Renal cortex interstitium (tissue), 15 donors: Measurements from ENCODE around the gene HAO2. TPM values are rescaled to one million over a fixed set of nuclear protein-coding genes. Genes with fewer than 3 reads are reported as not detected.
A peak's percentile ranks its signal among the peaks of the same experiment; 100 is the strongest.

ENCODE experiments used
- DNase-seq, 11 donors: peaks; one replicate each; pipeline ENCODE4 v3.0.0-alpha.2; 2013; ENCODE audit warnings: low read depth in 9 of 11, low spot score in 4 of 11; ENCODE audit errors: extremely low read depth in 1 of 11
- long read RNA-seq, 16 experiments: transcript quantifications; one replicate each; lab custom pipeline, GENCODE V29; 2026
- polyA plus RNA-seq, 3 donors: library from polyadenylated mRNA; unstranded; fragments of 120-200 nt; gene quantifications; one replicate each; pipeline ENCODE4 v1.2.1, GENCODE V29; 2013; ENCODE audit not compliant: insufficient read length in 3 of 3

Gene HAO2
- 100 to 1,000 TPM in 1 of 3 donors, 10 to 100 TPM in 2; 75.5 to 117 (median 93.8) TPM for polyA plus RNA-seq
- long read RNA-seq, donor 1, transcript HAO2-205 (9 exons, 1,696 nt): major isoform, 7 of 9 reads
- long read RNA-seq, donor 1, partial matches to known transcripts: 0 of 9 reads
- long read RNA-seq, donor 1, other reads (novel, unspliced or antisense): 0 of 9 reads
- long read RNA-seq, donor 2, transcript HAO2-205 (9 exons, 1,696 nt): major isoform, 8 of 13 reads
- long read RNA-seq, donor 2, partial matches to known transcripts: 5 of 13 reads
- long read RNA-seq, donor 2, other reads (novel, unspliced or antisense): 0 of 13 reads
- long read RNA-seq, donor 3, transcript HAO2-205 (9 exons, 1,696 nt): major isoform, 18 of 23 reads
- long read RNA-seq, donor 3, partial matches to known transcripts: 0 of 23 reads
- long read RNA-seq, donor 3, other reads (novel, unspliced or antisense): 0 of 23 reads
- long read RNA-seq, donor 4, transcript HAO2-201 (8 exons, 1,417 nt): minor isoform, 8 of 21 reads
- long read RNA-seq, donor 4, transcript HAO2-205 (9 exons, 1,696 nt): major isoform, 13 of 21 reads
- long read RNA-seq, donor 4, partial matches to known transcripts: 0 of 21 reads
- long read RNA-seq, donor 4, other reads (novel, unspliced or antisense): 0 of 21 reads
- long read RNA-seq, donor 5: 0 reads
- long read RNA-seq, donor 6, transcript HAO2-205 (9 exons, 1,696 nt): major isoform, 10 of 28 reads
- long read RNA-seq, donor 6, partial matches to known transcripts: 7 of 28 reads
- long read RNA-seq, donor 6, other reads (novel, unspliced or antisense): 6 of 28 reads
- long read RNA-seq, donor 7, transcript HAO2-205 (9 exons, 1,696 nt): major isoform, 20 of 27 reads
- long read RNA-seq, donor 7, transcript HAO2-201 (8 exons, 1,417 nt): minor isoform, 7 of 27 reads
- long read RNA-seq, donor 7, partial matches to known transcripts: 0 of 27 reads
- long read RNA-seq, donor 7, other reads (novel, unspliced or antisense): 0 of 27 reads
- long read RNA-seq, donor 8, transcript HAO2-205 (9 exons, 1,696 nt): major isoform, 23 of 75 reads
- long read RNA-seq, donor 8, transcript HAO2-201 (8 exons, 1,417 nt): minor isoform, 14 of 75 reads
- long read RNA-seq, donor 8, transcript HAO2-204 (2 exons, 579 nt): minor isoform, 6 of 75 reads
- long read RNA-seq, donor 8, partial matches to known transcripts: 25 of 75 reads
- long read RNA-seq, donor 8, other reads (novel, unspliced or antisense): 7 of 75 reads
- long read RNA-seq, donor 9, transcript HAO2-201 (8 exons, 1,417 nt): major isoform, 5 of 15 reads
- long read RNA-seq, donor 9, partial matches to known transcripts: 0 of 15 reads
- long read RNA-seq, donor 9, other reads (novel, unspliced or antisense): 6 of 15 reads
- long read RNA-seq, donor 10, transcript HAO2-205 (9 exons, 1,696 nt): major isoform, 13 of 26 reads
- long read RNA-seq, donor 10, transcript HAO2-201 (8 exons, 1,417 nt): minor isoform, 8 of 26 reads
- long read RNA-seq, donor 10, partial matches to known transcripts: 5 of 26 reads
- long read RNA-seq, donor 10, other reads (novel, unspliced or antisense): 0 of 26 reads
- long read RNA-seq, donor 11, transcript HAO2-205 (9 exons, 1,696 nt): major isoform, 9 of 13 reads
- long read RNA-seq, donor 11, partial matches to known transcripts: 0 of 13 reads
- long read RNA-seq, donor 11, other reads (novel, unspliced or antisense): 0 of 13 reads
- long read RNA-seq, donor 12, partial matches to known transcripts: 0 of 7 reads
- long read RNA-seq, donor 12, other reads (novel, unspliced or antisense): 0 of 7 reads
- long read RNA-seq, donor 13, transcript HAO2-205 (9 exons, 1,696 nt): major isoform, 13 of 34 reads
- long read RNA-seq, donor 13, partial matches to known transcripts: 14 of 34 reads
- long read RNA-seq, donor 13, other reads (novel, unspliced or antisense): 0 of 34 reads
- long read RNA-seq, donor 14, partial matches to known transcripts: 0 of 11 reads
- long read RNA-seq, donor 14, other reads (novel, unspliced or antisense): 5 of 11 reads
- long read RNA-seq, donor 15, transcript HAO2-201 (8 exons, 1,417 nt): major isoform, 5 of 9 reads
- long read RNA-seq, donor 15, partial matches to known transcripts: 0 of 9 reads
- long read RNA-seq, donor 15, other reads (novel, unspliced or antisense): 0 of 9 reads
- long read RNA-seq, donor 16, transcript HAO2-205 (9 exons, 1,696 nt): major isoform, 25 of 62 reads
- long read RNA-seq, donor 16, transcript HAO2-201 (8 exons, 1,417 nt): minor isoform, 6 of 62 reads
- long read RNA-seq, donor 16, partial matches to known transcripts: 18 of 62 reads
- long read RNA-seq, donor 16, other reads (novel, unspliced or antisense): 11 of 62 reads

DNA sequence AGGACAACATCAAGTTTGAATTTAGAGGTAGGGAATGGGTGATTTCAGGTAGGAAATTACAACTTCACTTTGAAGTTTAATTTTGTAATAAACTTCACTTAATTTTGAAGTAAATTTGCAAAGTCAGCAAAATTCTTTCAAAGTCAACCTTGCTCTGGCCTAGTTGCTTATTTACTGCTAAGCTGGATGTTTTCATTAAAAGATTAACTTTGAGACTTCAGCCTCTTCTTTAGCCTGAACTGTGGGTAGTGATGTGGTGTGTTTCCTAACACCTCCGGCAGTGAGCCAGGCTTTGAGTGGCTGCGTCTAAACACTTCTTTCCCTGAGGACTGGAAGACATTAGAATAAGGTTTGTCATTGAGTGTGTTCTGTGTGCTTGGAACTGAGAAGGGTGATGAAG, at the start of gene HAO2:
Gene HAO2 (plus strand): TSS at position 232 of the 400 bp plus-strand sequence. CDS start 12,301 bp downstream, outside the sequence.
- peak in 1 of 11 donors; percentile 41 for DNase-seq

DNA sequence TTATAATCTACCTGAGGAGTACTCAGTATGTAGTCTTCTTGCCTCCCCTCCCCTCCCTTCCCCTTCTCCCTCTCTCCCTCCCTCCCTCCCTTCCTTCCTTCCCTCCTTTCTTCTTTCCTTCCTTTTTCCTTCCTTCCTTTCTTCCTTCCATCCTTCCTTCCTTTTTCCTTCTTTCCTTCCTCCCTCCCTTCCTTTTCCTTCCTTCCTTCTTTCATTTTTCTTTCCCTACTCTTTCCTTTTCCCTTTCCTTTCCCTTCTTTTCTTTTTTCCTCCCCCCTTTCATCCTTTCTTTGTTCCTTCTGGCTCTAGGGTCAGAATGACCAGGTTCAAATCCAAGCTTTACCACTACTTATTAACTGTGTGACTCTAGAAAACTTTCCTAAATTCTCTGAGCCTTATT, 48.5 kb upstream of the HAO2 start:
- no peak for DNase-seq

DNA sequence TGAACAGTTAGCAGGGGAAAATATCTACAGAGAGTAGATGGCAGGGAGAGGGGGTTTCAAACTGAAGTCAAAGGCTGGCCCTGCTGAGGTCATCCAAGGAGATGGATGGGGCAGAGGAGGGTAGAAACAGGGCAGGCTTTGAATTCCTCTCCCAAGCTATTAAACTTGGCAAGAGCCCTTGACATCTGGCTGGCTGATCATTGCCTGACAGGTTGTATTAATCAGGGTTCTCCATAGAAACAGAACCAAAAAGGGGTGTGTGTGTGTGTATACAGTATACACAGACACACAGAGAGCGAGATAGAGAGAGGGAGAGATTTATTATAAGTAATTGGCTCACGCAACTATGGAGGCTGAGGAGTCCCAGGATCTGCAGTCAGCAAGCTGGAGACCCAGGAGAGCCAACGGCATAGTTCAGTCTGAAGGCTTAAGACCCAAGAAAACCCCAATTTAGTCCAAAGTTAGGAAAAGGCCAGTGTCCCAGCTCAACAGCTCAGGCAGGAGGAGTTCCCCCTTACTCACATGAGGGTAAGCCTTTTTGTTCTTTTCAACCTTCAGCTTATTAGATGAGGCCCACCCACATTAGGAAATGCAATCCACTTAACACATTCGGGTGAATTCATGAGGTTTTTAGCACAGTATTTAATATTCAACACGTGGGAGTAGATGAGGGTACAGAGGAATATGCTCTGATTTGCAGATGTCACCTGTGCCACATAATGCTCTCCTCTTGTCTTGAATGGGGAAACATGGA, 46.7 kb upstream of the HAO2 start:
- no peak for DNase-seq

GRCh38 chr1:119323216-119323982, 45.2 kb upstream of the HAO2 start:
- no peak for DNase-seq

DNA sequence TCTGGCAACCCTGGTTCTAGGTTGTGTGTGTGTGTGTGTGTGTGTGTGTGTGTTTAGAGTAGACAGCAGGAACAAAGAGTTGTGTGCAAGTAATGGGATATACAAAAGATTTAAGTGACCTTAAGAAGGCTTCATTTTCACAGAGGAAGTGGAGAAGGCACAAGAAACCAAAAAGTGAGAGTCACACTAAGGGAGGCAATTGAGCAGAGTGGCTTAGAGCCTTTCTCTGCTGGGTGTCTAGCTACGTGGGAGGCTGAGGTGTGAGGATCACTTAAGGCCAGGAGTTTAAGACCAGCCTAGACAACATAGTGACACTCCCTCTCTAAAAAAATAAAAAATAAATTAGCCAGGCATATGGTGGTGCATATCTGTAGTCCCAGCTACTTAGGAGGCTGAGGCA, 44.4 kb upstream of the HAO2 start:
- no peak for DNase-seq

- DNase-seq: no peak
Observed at GRCh38 chr1:119326251-119326650, 42.3 kb upstream of the HAO2 start.

DNA sequence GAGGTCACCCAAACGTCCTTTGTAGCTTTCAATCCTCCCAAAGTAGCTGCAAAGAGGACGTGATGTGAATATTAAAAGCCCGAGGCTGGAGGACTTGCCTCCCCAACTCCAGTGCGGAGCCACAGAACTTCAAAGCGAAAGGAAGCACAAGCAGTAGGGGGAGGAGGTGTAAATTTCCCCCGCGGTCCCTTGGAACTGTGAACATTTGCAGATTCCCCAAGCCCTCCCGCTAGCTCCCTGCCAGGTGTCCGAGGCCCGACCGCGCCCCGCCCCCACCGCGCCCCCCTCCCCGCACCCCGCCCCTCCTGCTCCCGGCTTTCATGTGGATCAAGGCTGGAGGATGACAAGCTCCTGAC, 41.5 kb upstream of the HAO2 start:
- DNase-seq: peak in 10 of 11 donors; percentile 36 to 68 (median 54)

DNA sequence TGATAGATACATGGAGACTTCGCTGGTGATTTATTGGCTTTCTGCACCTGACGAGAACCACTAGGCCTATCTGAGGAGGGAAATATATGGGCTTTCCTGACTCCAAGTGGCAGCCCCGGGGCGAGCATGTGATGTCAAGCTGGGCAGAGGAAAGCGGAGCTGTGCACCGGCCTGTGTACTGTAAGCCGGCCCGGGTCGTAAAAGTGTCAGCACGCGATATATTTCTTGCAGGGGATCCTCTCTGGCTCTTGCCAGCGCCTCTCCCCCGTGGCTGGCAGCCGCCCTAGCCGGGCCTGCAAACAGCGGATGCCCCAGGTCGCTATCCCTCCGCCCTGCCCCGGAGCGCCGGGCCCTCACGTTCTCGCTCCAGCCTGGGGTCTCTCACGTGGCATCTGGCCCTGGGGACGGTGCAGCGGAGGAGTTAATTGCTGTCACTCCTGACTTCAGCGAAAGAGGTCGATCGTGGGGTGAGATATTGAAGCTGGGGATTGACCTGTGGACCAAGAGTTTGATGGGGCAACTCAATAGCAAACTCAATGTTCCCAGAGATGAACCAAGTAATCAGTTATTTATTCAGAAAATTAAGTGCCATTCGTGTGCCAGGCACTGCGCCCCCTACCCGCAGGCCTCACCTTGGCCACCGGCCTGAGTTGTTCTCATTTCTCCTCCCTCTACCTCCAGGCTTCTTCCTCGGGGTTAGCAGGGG, 41.0 kb upstream of the HAO2 start:
- DNase-seq: peak; percentile 51 to 88 (median 77)

GRCh38 chr1:119329541-119330461, 38.8 kb upstream of the HAO2 start:
- no peak for DNase-seq

DNA sequence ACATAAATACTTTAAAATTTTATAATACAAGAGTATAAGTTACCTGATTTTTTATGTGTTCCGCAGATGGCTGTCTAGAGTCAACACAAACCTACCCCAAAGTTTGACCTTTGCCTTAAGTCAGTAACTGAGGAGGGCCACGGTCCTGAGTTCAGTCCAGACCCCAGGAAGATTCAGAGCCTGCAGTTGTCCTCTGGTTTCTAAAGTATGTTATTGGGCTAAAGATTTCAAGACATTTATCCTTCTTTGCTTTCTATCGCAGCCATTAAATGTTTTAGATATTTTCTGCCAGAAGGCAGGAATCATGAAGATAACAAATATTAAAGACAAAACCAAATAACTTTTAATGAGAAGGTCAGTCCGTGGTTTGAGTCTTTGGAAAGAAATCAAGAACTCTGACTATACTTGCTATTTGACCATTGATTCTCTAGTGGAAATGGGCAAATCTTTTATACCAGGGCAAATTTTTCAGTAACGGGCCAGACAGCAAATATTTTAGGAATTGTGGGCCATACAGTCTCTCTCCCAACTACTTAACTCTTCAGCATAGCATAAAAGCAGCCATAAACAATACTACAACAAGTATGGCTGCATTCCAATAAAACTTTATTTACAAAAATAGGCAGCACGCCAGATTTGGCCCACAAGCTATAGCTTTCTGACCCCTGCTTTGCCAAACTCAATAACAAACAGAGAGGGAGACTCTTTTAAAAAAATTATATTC, 38.0 kb upstream of the HAO2 start:
- DNase-seq: peak in 2 of 11 donors; percentile 21 to 28

DNA sequence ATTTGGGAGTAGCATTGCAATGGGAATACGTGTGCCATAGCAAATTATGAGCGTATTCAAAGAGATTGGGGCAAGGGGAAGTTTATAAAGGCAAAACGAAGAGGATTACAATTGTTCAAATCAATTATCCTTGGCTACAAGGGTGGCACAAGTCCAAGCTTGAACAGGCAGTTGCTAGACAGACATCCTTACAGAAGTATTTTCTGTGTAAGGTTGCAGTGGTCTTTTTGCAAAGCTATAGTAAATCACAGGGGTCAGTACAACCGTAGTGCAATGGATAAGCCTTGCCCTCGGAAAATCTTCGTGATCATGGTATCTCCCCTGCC, 37.4 kb upstream of the HAO2 start:
- DNase-seq: no peak

DNA sequence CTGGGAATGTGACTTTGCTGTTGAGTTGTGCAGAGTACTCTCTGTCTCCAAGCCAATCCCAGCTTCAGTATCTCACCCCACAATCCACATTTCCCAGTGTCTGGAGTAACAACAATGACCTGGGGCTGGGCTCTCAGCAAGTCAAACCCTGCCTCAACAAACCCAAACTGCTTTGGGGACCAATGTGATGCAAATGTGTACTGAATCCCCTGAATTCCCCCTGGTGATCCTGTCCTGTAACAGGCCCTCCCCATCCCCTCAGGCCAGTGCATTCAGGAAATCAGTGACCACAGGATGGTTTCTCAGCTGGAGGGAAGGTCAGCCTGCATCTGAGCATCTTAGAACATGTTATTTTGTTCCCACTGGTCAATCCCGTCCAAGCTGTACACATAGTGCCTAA, 36.7 kb upstream of the HAO2 start:
- DNase-seq: no peak

- no peak for DNase-seq
Observed at GRCh38 chr1:119332622-119333021, 36.0 kb upstream of the HAO2 start.
